HepG2 (cell line): ENCODE results near the gene HSPE1. TPM values are rescaled to one million over a fixed set of nuclear protein-coding genes. Genes with fewer than 3 reads are reported as not detected.
A peak's percentile ranks its signal among the peaks of the same experiment; 100 is the strongest.

Source experiments
- CEBPZ ChIP-seq: IDR thresholded peaks from 2 replicates; pipeline ENCODE4 v1.6.1; 2012; ENCODE audit warnings: low read length, improper control_type of control experiment
- HNF1A ChIP-seq, 2 experiments: sonication (generic) in 1 of 2; formaldehyde crosslinking in 1 of 2; IDR thresholded peaks; 2 replicates each; pipeline versions ENCODE4 v1.4.0 to v1.6.1; 2016 to 2020; ENCODE audit warnings: borderline replicate concordance in 1 of 2, low read depth in 1 of 2, mild to moderate bottlenecking in 1 of 2, missing genetic modification reagents in 1 of 2
- KDM6A ChIP-seq: IDR thresholded peaks from 2 replicates; pipeline ENCODE4 v1.6.1; 2016; ENCODE audit warnings: low read depth
- NFE2L1 ChIP-seq: sonication (generic); formaldehyde crosslinking; IDR thresholded peaks from 2 replicates; pipeline ENCODE4 v1.4.0; 2020; ENCODE audit warnings: missing genetic modification reagents, mild to moderate bottlenecking, borderline replicate concordance
- SRF ChIP-seq: IDR thresholded peaks from 2 replicates; pipeline ENCODE4 v1.6.1; 2011; ENCODE audit warnings: mild to moderate bottlenecking, low read depth, low read length, moderate library complexity
- polyA plus RNA-seq, 8 experiments: library from polyadenylated mRNA; depleted of rRNA in 3 of 8; stranded (reverse) in 7 of 8; unstranded in 1 of 8; fragments of >200 nt; fragmentation: Illumina TruSeq in 4 of 8; extraction: Trizol in 4 of 8; gene quantifications; 2 replicates each; pipeline versions ENCODE4 v1.2.1 to v1.2.3, GENCODE V29; 2011 to 2016; ENCODE audit warnings: low read depth in 4 of 8, missing spikeins in 1 of 8, mixed read lengths in 1 of 8; ENCODE audit not compliant: insufficient read depth in 1 of 8
- total RNA-seq, 5 experiments: library from RNA; depleted of rRNA; stranded (reverse); fragments of >200 nt; fragmentation: Illumina TruSeq; extraction: Trizol; gene quantifications; 2 replicates each; pipeline ENCODE4 v1.2.3, GENCODE V29; 2016; ENCODE audit warnings: low read depth in 1 of 5

The HSPE1 gene
- total and polyA plus RNA-seq, 2 of the 13 experiments (the other 11 are each of a cell fraction or from before 2014, with no cell fraction given), result 244 to 823 TPM

GRCh38 chr2:197499594-197500502 is at the start of gene HSPE1, which contains the start of gene HSPD1 (continued):
- no peak for TF ChIP-seq CEBPZ
- TF ChIP-seq HNF1A (IDR thresholded peaks at IDR 0.05; ENCODE audit: low read depth), result peak; percentile 74; the same call in 1 of the 2 replicates
- peak; percentile 91 for TF ChIP-seq HNF1A (CRISPR knock-in tag; IDR thresholded peaks at IDR 0.05; ENCODE audit: borderline replicate concordance)
- TF ChIP-seq KDM6A (CRISPR knock-in tag), result no peak
- TF ChIP-seq SRF, result peak; percentile 48; the same call in 1 of the 2 replicates
- TF ChIP-seq NFE2L1 (CRISPR knock-in tag), result peak; percentile 71; the same call in 1 of the 2 replicates
